Heart left ventricle (tissue), 16 donors: ENCODE data around the gene STK24. TPM values are rescaled to one million over a fixed set of nuclear protein-coding genes. Genes with fewer than 3 reads are reported as not detected.

Experiments used
- ATAC-seq, 4 donors: fragments of 200-7000 bp; cut with Tn5 transposase; one replicate each; pipeline ENCODE4 v1.9.1; 2020 to 2022; ENCODE audit warnings: moderate library complexity in 4 of 4, mild to moderate bottlenecking in 3 of 4, moderate number of reproducible peaks in 1 of 4
- DNase-seq, 5 donors: peaks; one replicate each; pipeline ENCODE4 v3.0.0-alpha.2; 2020
- H3K27ac ChIP-seq, 12 donors: fragments of 200-600 bp; sonication (generic) in 4 of 12; one replicate each; pipeline versions ENCODE4 v1.5.0 to v1.8.0; 2016 to 2022; ENCODE audit warnings: mild to moderate bottlenecking in 2 of 12
- H3K27me3 ChIP-seq, 9 donors: fragments of 200-600 bp; sonication (generic) in 2 of 9; one replicate each; pipeline versions ENCODE4 v1.5.1 to v1.8.0; 2016 to 2022; ENCODE audit warnings: mild to moderate bottlenecking in 3 of 9
- H3K36me3 ChIP-seq, 9 donors: fragments of 200-600 bp; sonication (generic) in 2 of 9; one replicate each; pipeline versions ENCODE4 v1.5.0 to v1.8.0; 2018 to 2022; ENCODE audit warnings: mild to moderate bottlenecking in 2 of 9
- H3K4me1 ChIP-seq, 12 donors: fragments of 200-600 bp; sonication (generic) in 4 of 12; one replicate each; pipeline versions ENCODE4 v1.5.0 to v1.8.0; 2016 to 2022; ENCODE audit warnings: mild to moderate bottlenecking in 3 of 12
- H3K4me3 ChIP-seq, 12 donors: fragments of 200-600 bp; sonication (generic) in 4 of 12; one replicate each; pipeline versions ENCODE4 v1.5.0 to v1.8.0; 2017 to 2022; ENCODE audit warnings: mild to moderate bottlenecking in 9 of 12, moderate library complexity in 4 of 12
- H3K9me3 ChIP-seq, 12 donors: fragments of 200-600 bp; sonication (generic) in 4 of 12; one replicate each; pipeline versions ENCODE4 v1.5.0 to v1.8.0; 2016 to 2022; ENCODE audit warnings: mild to moderate bottlenecking in 1 of 12
- CTCF ChIP-seq, 12 donors: fragments of 200-600 bp; sonication (generic) in 4 of 12; IDR thresholded peaks; one replicate each; pipeline versions ENCODE4 v1.5.0 to v1.8.0; 2018 to 2022; ENCODE audit warnings: antibody characterized with exemption in 12 of 12, mild to moderate bottlenecking in 5 of 12
- POLR2A ChIP-seq, 2 donors: fragments of 450-650 bp; IDR thresholded peaks; one replicate each; pipeline ENCODE4 v1.6.1; 2017; ENCODE audit warnings: antibody characterized with exemption in 2 of 2, mild to moderate bottlenecking in 2 of 2, moderate library complexity in 2 of 2
- WGBS, 4 donors: extraction: QIAGEN DNeasy Blood & Tissue Kit in 2 of 4; methylation state at CpG; one replicate each; pipeline versions ENCODE4 v1.1.5 to v1.1.7; 2013 to 2018; 5-methylcytosine and 5-hydroxymethylcytosine counted together
- intact Hi-C, 10 donors: fragments of 100-400 bp; cut with DNase I; formaldehyde crosslinking; loops; one replicate each; pipeline versions ENCODE4 v1.11.1 to v1.14.2; 2022
- polyA plus RNA-seq, 2 donors: library from polyadenylated mRNA; stranded (reverse); fragments of 200-250 nt; gene quantifications; one replicate each; pipeline ENCODE4 v1.2.3, GENCODE V29; 2013
- total RNA-seq, 9 donors: library from RNA; depleted of rRNA in 2 of 9; stranded (reverse); fragments of >200 nt in 2 of 9; fragmentation: NEBNext Ultra II Directional in 3 of 9; extraction: Animal tissue kit (Norgen Biotek cat#: 25700) in 3 of 9; gene quantifications; one replicate each; pipeline versions ENCODE4 v1.1.0 to v1.2.4, GENCODE V29; 2016 to 2023
- donor health status: ischemic (EF 13 %, LVEDD 7.1; RV severe dilation, severe dysfunction).
- donor health status: healthy with polysubstance abuse.
- donor health status: DM: no; HTN: yes; CAD: no.
- donor health status: DM: no; HTN: no; CAD: no.
- donor health status: ischemic (EF 25% LVEDD 6.9; RV normal size, moderate dysfunction).
- donor health status: ischemic (EF 25% LVEDD 5.7; RV mildly dilated, moderate dysfunction).
- donor health status: healthy.
- donor health status: DM: yes; HTN: yes; CAD: no.
- donor health status: ischemic (EF 35%, LVEDD 5.7; RV mildly dilated, moderate dysfunction).
- donor health status: nonischemic (EF 11% LVEDD 7.7; RV severe dilation, severe dysfunction).
- donor health status: DM: yes; HTN: yes; CAD: no.
- donor health status: PGD.
- donor health status: ischemic (EF 29% LVEDD 5.4; RV normal size, mild dysfunction).
- donor health status: nonischemic (EF 23%, LVEDD 6.1; RV moderate dilation, normal function).

The STK24 gene
- total and polyA plus RNA-seq, 11 donors, result 26.6 to 82.6 (median 59.6) TPM

- Histone ChIP-seq H3K27ac (no peak overlapping the region), H3K4me1 (peaks cover 3 to 76% (median 47%) of the 10 kb centered on the region in 12 donors), H3K36me3 (peaks cover 0 to 46% (median 34%) of the 10 kb centered on the region in 9 donors), H3K9me3 (no peaks in the 10 kb centered on the region), H3K4me3 (no peak overlapping the region), H3K27me3 (no peaks in the 10 kb centered on the region)
- TF ChIP-seq CTCF (IDR thresholded peaks at IDR 0.05) (no peak), POLR2A (IDR thresholded peaks at IDR 0.05) (no peak)
- ATAC-seq (no peak), DNase-seq (no peak)
- WGBS, 4 donors, result 91 to 97% (median 92%) methylated on average over 16 to 24 of the region's 24 CpGs
- intact Hi-C loops, result loop anchor here in 3 of 10 donors (5.0 to 10.0 kb wide), 2 partner anchors 103 to 180 kb away; partner anchors contain the start of gene STK24 (in 2 of the 3)
These were observed 102.1 kb downstream of the STK24 start for GRCh38 chr13:98474761-98475160.

- Histone ChIP-seq H3K27me3 (no peaks in the 10 kb centered on the region), H3K4me3 (no peak overlapping the region), H3K36me3 (peaks cover 0 to 50% (median 34%) of the 10 kb centered on the region in 9 donors), H3K4me1 (peaks cover 3 to 71% (median 42%) of the 10 kb centered on the region in 12 donors), H3K27ac (no peak overlapping the region), H3K9me3 (no peaks in the 10 kb centered on the region)
- 94 to 96% (median 96%) methylated on average over 10 of the region's 10 CpGs for WGBS, 4 donors
- no peak for ATAC-seq
- no peak for DNase-seq
- TF ChIP-seq CTCF (IDR thresholded peaks at IDR 0.05) (no peak), POLR2A (IDR thresholded peaks at IDR 0.05) (no peak)
- intact Hi-C loops, result loop anchor here in 2 of 10 donors (5.0 to 10.0 kb wide), 2 partner anchors 103 to 181 kb away; partner anchors contain the start of gene STK24 (in 1 of the 2)
These were observed 102.6 kb downstream of the STK24 start for GRCh38 chr13:98474292-98474691.

GRCh38 chr13:98473788-98474144 is 103.1 kb downstream of the STK24 start:
- no peaks in the 10 kb centered on the region for H3K9me3 ChIP-seq
- no peak overlapping the region for H3K4me3 ChIP-seq
- H3K4me1 ChIP-seq, result peaks cover 3 to 66% (median 39%) of the 10 kb centered on the region in 12 donors
- no peak for ATAC-seq
- no peak for DNase-seq
- peak overlapping the region in 2 of 12 donors; percentile 24 for H3K27ac ChIP-seq
- intact Hi-C loops, result loop anchor here in 2 of 10 donors (5.0 to 10.0 kb wide), 2 partner anchors 104 to 181 kb away; partner anchors contain the start of gene STK24 (in 1 of the 2)
- H3K36me3 ChIP-seq, result peaks cover 0 to 54% (median 35%) of the 10 kb centered on the region in 9 donors
- no peaks in the 10 kb centered on the region for H3K27me3 ChIP-seq
- TF ChIP-seq POLR2A (IDR thresholded peaks at IDR 0.05) (no peak), CTCF (IDR thresholded peaks at IDR 0.05) (no peak)
- 64 to 78% (median 71%) methylated on average over 7 of the region's 7 CpGs for WGBS, 4 donors

- DNase-seq (peak in 2 of 5 donors; percentile 54 to 60), ATAC-seq (peak in 3 of 4 donors; percentile 24 to 50 (median 47))
- Histone ChIP-seq H3K4me3 (no peak overlapping the region), H3K36me3 (peaks cover 0 to 59% (median 37%) of the 10 kb centered on the region in 9 donors), H3K9me3 (no peaks in the 10 kb centered on the region), H3K4me1 (peaks cover 3 to 66% (median 38%) of the 10 kb centered on the region in 12 donors), H3K27me3 (no peaks in the 10 kb centered on the region), H3K27ac (peak overlapping the region in 4 of 12 donors; percentile 24 to 70 (median 40))
- TF ChIP-seq CTCF (IDR thresholded peaks at IDR 0.05) (no peak), POLR2A (IDR thresholded peaks at IDR 0.05) (no peak)
- intact Hi-C loops, result loop anchor here in 2 of 10 donors (5.0 to 10.0 kb wide), 2 partner anchors 104 to 182 kb away; partner anchors contain the start of gene STK24 (in 1 of the 2)
- 33 to 55% (median 47%) methylated on average over 5 of the region's 5 CpGs for WGBS, 4 donors
These were observed 103.6 kb downstream of the STK24 start for GRCh38 chr13:98473135-98473787.
